Esophagus muscularis mucosa (tissue), 4 donors: Measurements from ENCODE around the gene QTRT2. TPM values are rescaled to one million over a fixed set of nuclear protein-coding genes. Genes with fewer than 3 reads are reported as not detected.

Experiments
- DNase-seq: peaks from one replicate; pipeline ENCODE4 v3.0.0-alpha.2; 2017; ENCODE audit errors: extremely low spot score
- H3K27ac ChIP-seq, 4 donors: fragments of 200-600 bp; sonication (generic); replicated peaks in 1 of 4; 1 replicate in 3 of 4; 2 replicates in 1 of 4; pipeline ENCODE4 v1.5.1; 2016 to 2019; ENCODE audit warnings: mild to moderate bottlenecking in 1 of 4
- H3K27me3 ChIP-seq, 4 donors: fragments of 200-600 bp; sonication (generic); one replicate each; pipeline versions ENCODE4 v1.5.1 to v1.6.0; 2016 to 2019
- H3K36me3 ChIP-seq, 4 donors: fragments of 200-600 bp; sonication (generic); one replicate each; pipeline ENCODE4 v1.5.1; 2016 to 2019
- H3K4me1 ChIP-seq, 4 donors: fragments of 200-600 bp; sonication (generic); one replicate each; pipeline ENCODE4 v1.5.1; 2016 to 2019
- H3K4me3 ChIP-seq, 4 donors: fragments of 200-600 bp; sonication (generic); 1 replicate in 2 of 4; 2 replicates in 2 of 4; pipeline ENCODE4 v1.5.1; 2016 to 2019; ENCODE audit warnings: mild to moderate bottlenecking in 4 of 4, moderate library complexity in 1 of 4
- H3K9me3 ChIP-seq, 4 donors: fragments of 200-600 bp; sonication (generic); 1 replicate in 3 of 4; 2 replicates in 1 of 4; pipeline ENCODE4 v1.5.1; 2016 to 2019
- EP300 ChIP-seq: sonication (generic); formaldehyde crosslinking; IDR thresholded peaks from one replicate; pipeline ENCODE4 v1.6.1; 2017; ENCODE audit warnings: antibody characterized with exemption
- POLR2A ChIP-seq: fragments of 450-650 bp; IDR thresholded peaks from one replicate; pipeline ENCODE4 v1.6.1; 2017; ENCODE audit warnings: antibody characterized with exemption, moderate library complexity, mild to moderate bottlenecking, low read depth
- POLR2AphosphoS5 ChIP-seq, 2 donors: sonication (generic); formaldehyde crosslinking; IDR thresholded peaks; one replicate each; pipeline ENCODE4 v1.6.1; 2017; ENCODE audit warnings: antibody characterized with exemption in 2 of 2
- WGBS: methylation state at CpG from one replicate; pipeline ENCODE4 v1.1.5; 2018; 5-methylcytosine and 5-hydroxymethylcytosine counted together
- intact Hi-C: fragments of 100-400 bp; cut with DNase I; formaldehyde crosslinking; loops from one replicate; pipeline ENCODE4 v1.15.1; 2023
- total RNA-seq, 4 donors: library from RNA; depleted of rRNA; stranded (reverse); fragments of >200 nt; gene quantifications; one replicate each; pipeline versions ENCODE4 v1.1.0 to v1.2.1, GENCODE V29; 2016
- TF ChIP-seq, protein P1 (sequence below), 3 experiments: fragments of 200-600 bp in 2 of 3; fragments of 450-650 bp in 1 of 3; sonication (generic) in 2 of 3; IDR thresholded peaks; one replicate each; pipeline ENCODE4 v1.5.1; 2017 to 2019; ENCODE audit warnings: antibody characterized with exemption in 3 of 3, mild to moderate bottlenecking in 2 of 3, moderate library complexity in 1 of 3

QTRT2 gene
- total RNA-seq, 4 donors from 2014 or later: 8.3 to 15.2 (median 11.0) TPM

DNA sequence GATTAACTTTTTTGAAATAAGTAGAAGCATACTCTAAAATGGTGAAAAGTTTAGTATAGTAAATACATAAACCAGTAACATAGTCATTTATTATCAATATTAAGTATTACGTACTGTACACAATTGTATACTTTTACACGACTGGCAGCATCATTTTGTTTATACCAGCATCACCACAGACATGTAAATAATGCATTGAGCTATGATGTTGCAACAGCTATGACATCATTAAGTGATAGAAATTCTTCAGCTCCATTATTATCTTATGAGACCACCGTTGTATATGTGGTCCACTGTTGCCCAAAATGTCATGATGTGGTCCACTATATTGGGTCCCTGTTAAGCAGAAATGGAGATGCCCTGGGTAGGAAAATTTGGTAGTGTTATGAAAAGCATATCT is 71.0 kb downstream of the QTRT2 start:
- peaks cover 0 to 9% (median 4%) of the 10 kb centered on the region in 4 donors for H3K4me1 ChIP-seq
- WGBS: 95% methylated on average over 3 of the region's 3 CpGs
- H3K4me3 ChIP-seq: no peak overlapping the region
- intact Hi-C loops: no loop called here
- H3K9me3 ChIP-seq: no peaks in the 10 kb centered on the region
- TF ChIP-seq POLR2A (no peak), EP300 (no peak), POLR2AphosphoS5 (IDR thresholded peaks at IDR 0.05) (no peak)
- TF ChIP-seq, protein P1, sequence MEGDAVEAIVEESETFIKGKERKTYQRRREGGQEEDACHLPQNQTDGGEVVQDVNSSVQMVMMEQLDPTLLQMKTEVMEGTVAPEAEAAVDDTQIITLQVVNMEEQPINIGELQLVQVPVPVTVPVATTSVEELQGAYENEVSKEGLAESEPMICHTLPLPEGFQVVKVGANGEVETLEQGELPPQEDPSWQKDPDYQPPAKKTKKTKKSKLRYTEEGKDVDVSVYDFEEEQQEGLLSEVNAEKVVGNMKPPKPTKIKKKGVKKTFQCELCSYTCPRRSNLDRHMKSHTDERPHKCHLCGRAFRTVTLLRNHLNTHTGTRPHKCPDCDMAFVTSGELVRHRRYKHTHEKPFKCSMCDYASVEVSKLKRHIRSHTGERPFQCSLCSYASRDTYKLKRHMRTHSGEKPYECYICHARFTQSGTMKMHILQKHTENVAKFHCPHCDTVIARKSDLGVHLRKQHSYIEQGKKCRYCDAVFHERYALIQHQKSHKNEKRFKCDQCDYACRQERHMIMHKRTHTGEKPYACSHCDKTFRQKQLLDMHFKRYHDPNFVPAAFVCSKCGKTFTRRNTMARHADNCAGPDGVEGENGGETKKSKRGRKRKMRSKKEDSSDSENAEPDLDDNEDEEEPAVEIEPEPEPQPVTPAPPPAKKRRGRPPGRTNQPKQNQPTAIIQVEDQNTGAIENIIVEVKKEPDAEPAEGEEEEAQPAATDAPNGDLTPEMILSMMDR (IDR thresholded peaks at IDR 0.05): no peak
- H3K27ac ChIP-seq: no peak overlapping the region
- H3K27me3 ChIP-seq: no peaks in the 10 kb centered on the region
- DNase-seq: no peak
- H3K36me3 ChIP-seq: no peaks in the 10 kb centered on the region

DNA sequence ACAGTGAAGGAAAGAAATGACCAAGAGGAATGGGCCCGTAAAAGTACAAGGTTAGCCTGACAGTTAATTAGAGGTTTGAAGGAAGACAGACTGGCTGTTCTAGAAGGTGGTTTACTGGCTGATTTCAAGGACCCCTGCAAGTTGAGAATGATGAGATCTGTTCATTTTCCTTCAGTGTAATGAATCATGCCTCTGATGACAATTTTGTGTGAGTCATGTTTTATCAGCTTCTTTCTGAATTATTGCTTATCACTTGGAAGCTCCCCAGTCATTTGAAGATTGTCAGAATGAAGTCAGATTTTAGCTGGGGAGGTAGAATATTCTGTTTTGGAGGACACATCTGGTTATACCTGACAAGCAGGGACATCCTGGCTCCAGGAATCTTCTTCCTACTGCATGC is 71.7 kb downstream of the QTRT2 start:
- 91% methylated on average over 1 of the region's 1 CpG for WGBS
- Histone ChIP-seq H3K4me3 (no peak overlapping the region), H3K27me3 (no peaks in the 10 kb centered on the region), H3K9me3 (no peaks in the 10 kb centered on the region), H3K4me1 (peaks cover 0 to 2% (median under 1%) of the 10 kb centered on the region in 4 donors), H3K27ac (no peak overlapping the region), H3K36me3 (no peaks in the 10 kb centered on the region)
- TF ChIP-seq, protein P1 (IDR thresholded peaks at IDR 0.05): no peak
- TF ChIP-seq POLR2A: no peak
- intact Hi-C loops: no loop called here
- DNase-seq: no peak

DNA sequence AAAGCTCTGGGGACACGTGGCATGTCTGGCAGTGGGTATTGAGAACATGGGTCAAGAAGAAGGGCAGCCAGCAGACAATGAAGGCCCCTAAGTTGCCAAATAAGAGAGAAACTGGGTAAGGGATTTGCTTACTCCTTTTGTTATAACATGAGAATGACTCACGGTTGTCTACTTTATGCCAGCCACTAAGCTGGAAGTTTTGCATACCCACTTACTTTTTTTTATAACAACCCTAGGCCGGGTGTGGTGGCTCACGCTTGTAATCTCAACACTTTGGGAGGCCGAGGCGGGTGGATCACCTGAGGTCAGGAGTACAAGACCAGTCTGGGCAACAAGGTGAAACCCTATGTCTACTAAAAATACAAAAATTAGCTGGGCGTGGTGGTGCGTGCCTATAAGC is 72.3 kb downstream of the QTRT2 start:
- H3K27me3 ChIP-seq: no peaks in the 10 kb centered on the region
- no peak for TF ChIP-seq POLR2A
- TF ChIP-seq POLR2AphosphoS5 (IDR thresholded peaks at IDR 0.05): no peak
- TF ChIP-seq EP300: no peak
- TF ChIP-seq, protein P1 (IDR thresholded peaks at IDR 0.05): no peak
- no peaks in the 10 kb centered on the region for H3K9me3 ChIP-seq
- H3K4me1 ChIP-seq: no peaks in the 10 kb centered on the region
- H3K4me3 ChIP-seq: no peak overlapping the region
- H3K27ac ChIP-seq: no peak overlapping the region
- H3K36me3 ChIP-seq: no peaks in the 10 kb centered on the region
- whole genome bisulfite sequencing: 90% methylated on average over 8 of the region's 8 CpGs
- no peak for DNase-seq
- intact Hi-C loops: no loop called here

DNA sequence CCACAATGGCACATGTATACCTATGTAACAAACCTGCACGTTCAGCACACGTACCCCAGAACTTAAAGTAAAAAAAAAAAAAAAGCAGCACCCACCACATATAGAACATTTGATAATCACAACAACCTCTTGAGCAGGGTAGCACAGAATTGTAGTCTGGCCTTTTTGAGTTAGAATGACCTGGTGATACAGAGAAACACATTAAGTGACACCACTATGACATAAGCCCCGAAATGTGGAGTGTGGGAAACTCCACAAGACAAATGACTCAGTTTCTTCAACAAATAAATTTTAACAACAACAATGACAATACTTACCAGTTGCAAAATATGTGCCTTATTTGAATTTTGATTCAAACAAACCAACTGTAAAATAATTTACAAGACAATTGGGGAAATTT is 76.0 kb downstream of the QTRT2 start:
- intact Hi-C loops: no loop called here
- Histone ChIP-seq H3K4me3 (no peak overlapping the region), H3K9me3 (no peaks in the 10 kb centered on the region), H3K4me1 (no peaks in the 10 kb centered on the region), H3K27me3 (no peaks in the 10 kb centered on the region), H3K27ac (no peak overlapping the region), H3K36me3 (no peaks in the 10 kb centered on the region)
- TF ChIP-seq EP300 (no peak), POLR2A (no peak), POLR2AphosphoS5 (IDR thresholded peaks at IDR 0.05) (no peak)
- TF ChIP-seq, protein P1 (IDR thresholded peaks at IDR 0.05): no peak
- 79% methylated on average over 3 of the region's 3 CpGs for WGBS
- DNase-seq: no peak

DNA sequence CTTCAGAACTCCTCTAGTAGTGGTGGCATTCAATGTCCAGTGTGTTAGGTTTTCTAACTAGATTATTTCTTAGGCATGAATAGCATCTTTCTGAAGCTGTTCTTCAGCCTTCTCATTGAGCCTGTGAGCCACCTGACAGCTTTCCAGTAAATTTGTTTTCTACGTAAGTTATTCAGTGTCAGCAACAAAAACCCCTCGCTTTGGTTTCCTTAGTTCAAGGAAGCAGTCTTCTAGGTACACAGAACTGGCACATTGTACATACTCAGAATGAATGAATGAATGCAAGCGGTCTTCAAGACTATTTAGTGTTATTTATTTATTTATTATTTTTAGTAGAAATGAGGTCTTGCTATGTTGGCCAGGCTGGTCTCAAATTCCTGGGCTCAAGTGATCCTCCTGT is 77.4 kb downstream of the QTRT2 start:
- no peak for TF ChIP-seq POLR2A
- TF ChIP-seq, protein P1 (IDR thresholded peaks at IDR 0.05): no peak
- TF ChIP-seq EP300: no peak
- no peak for TF ChIP-seq POLR2AphosphoS5 (IDR thresholded peaks at IDR 0.05)
- 97% methylated on average over 3 of the region's 3 CpGs for WGBS
- Histone ChIP-seq H3K27me3 (no peaks in the 10 kb centered on the region), H3K4me1 (no peaks in the 10 kb centered on the region), H3K9me3 (no peaks in the 10 kb centered on the region), H3K27ac (no peak overlapping the region), H3K36me3 (no peaks in the 10 kb centered on the region), H3K4me3 (no peak overlapping the region)
- no peak for DNase-seq
- intact Hi-C loops: no loop called here
